Neural progenitor cell (in vitro differentiated cells): Measurements from ENCODE around the gene TRIM23. TPM values are rescaled to one million over a fixed set of nuclear protein-coding genes. Genes with fewer than 3 reads are reported as not detected.
A peak's percentile ranks its signal among the peaks of the same experiment; 100 is the strongest.

ENCODE experiments used
- DNase-seq: peaks from one replicate; pipeline ENCODE4 v3.0.0-alpha.2; 2016; ENCODE audit warnings: low spot score
- H2AFZ ChIP-seq: fragments of 200-600 bp; sonication (generic); replicated peaks from 2 replicates; pipeline ENCODE4 v1.6.1; 2016; ENCODE audit warnings: antibody characterized with exemption
- H3F3A ChIP-seq: fragments of 200-600 bp; sonication (generic); 2 replicates; pipeline ENCODE4 v1.6.1; 2016; ENCODE audit warnings: antibody characterized with exemption, low read depth
- H3K27ac ChIP-seq: fragments of 200-600 bp; sonication (generic); 2 replicates; pipeline ENCODE4 v1.5.1; 2016; ENCODE audit warnings: mild to moderate bottlenecking
- H3K27me3 ChIP-seq: fragments of 200-600 bp; sonication (generic); 2 replicates; pipeline ENCODE4 v1.6.1; 2016; ENCODE audit warnings: mild to moderate bottlenecking, moderate library complexity
- H3K36me3 ChIP-seq: fragments of 200-600 bp; sonication (generic); 2 replicates; pipeline ENCODE4 v1.5.1; 2016
- H3K4me1 ChIP-seq: fragments of 200-600 bp; sonication (generic); 2 replicates; pipeline ENCODE4 v1.6.1; 2016; ENCODE audit warnings: mixed run types
- H3K4me2 ChIP-seq: fragments of 200-600 bp; sonication (generic); 2 replicates; pipeline ENCODE4 v1.6.1; 2016
- H3K4me3 ChIP-seq: fragments of 200-600 bp; sonication (generic); 2 replicates; pipeline ENCODE4 v1.5.1; 2016
- H3K79me2 ChIP-seq: fragments of 200-600 bp; sonication (generic); 2 replicates; pipeline ENCODE4 v1.6.1; 2016; ENCODE audit warnings: low read depth
- H3K9ac ChIP-seq: fragments of 200-600 bp; sonication (generic); 2 replicates; pipeline ENCODE4 v1.6.1; 2016
- H3K9me3 ChIP-seq: fragments of 200-600 bp; sonication (generic); 2 replicates; pipeline ENCODE4 v1.5.1; 2016; ENCODE audit warnings: low read depth
- H4K20me1 ChIP-seq: fragments of 200-600 bp; sonication (generic); 2 replicates; pipeline ENCODE4 v1.6.1; 2016; ENCODE audit warnings: low read depth
- H3K27ac Mint-ChIP-seq: 3 replicates; pipeline ENCODE4 v1.8.0; 2021; ENCODE audit warnings: mixed read lengths
- H3K27me3 Mint-ChIP-seq: 2 replicates; pipeline ENCODE4 v1.8.0; 2022; ENCODE audit warnings: low read depth, mild to moderate bottlenecking, inconsistent platforms, moderate library complexity, mixed read lengths; ENCODE audit not compliant: insufficient read depth
- H3K36me3 Mint-ChIP-seq: 3 replicates; pipeline ENCODE4 v1.8.0; 2021; ENCODE audit warnings: mixed read lengths
- H3K4me1 Mint-ChIP-seq: 3 replicates; pipeline ENCODE4 v1.8.0; 2021; ENCODE audit warnings: mixed read lengths
- H3K4me3 Mint-ChIP-seq: 3 replicates; pipeline ENCODE4 v1.8.0; 2021; ENCODE audit warnings: mild to moderate bottlenecking, moderate library complexity, mixed read lengths
- H3K9me3 Mint-ChIP-seq: 3 replicates; pipeline ENCODE4 v1.8.0; 2020; ENCODE audit warnings: mixed read lengths
- EZH2 ChIP-seq: fragments of 200-600 bp; sonication (generic); IDR thresholded peaks from 2 replicates; pipeline ENCODE4 v1.6.1; 2017; ENCODE audit warnings: antibody characterized with exemption, mild to moderate bottlenecking, moderate library complexity
- EZH2phosphoT487 ChIP-seq: fragments of 200-600 bp; sonication (generic); IDR thresholded peaks from 2 replicates; pipeline ENCODE4 v1.6.1; 2017; ENCODE audit warnings: antibody characterized with exemption
- total RNA-seq: library from RNA; depleted of rRNA; stranded (reverse); fragments of >200 nt; gene quantifications from 2 replicates; pipeline ENCODE4 v1.2.3, GENCODE V29; 2015; ENCODE audit warnings: low replicate concordance
- TF ChIP-seq, protein P1 (sequence below): fragments of 200-600 bp; sonication (generic); IDR thresholded peaks from 2 replicates; pipeline ENCODE4 v1.5.1; 2017; ENCODE audit warnings: antibody characterized with exemption, mild to moderate bottlenecking

The TRIM23 gene
- total RNA-seq, 1 donor from 2014 or later, result 16.6 TPM

DNA sequence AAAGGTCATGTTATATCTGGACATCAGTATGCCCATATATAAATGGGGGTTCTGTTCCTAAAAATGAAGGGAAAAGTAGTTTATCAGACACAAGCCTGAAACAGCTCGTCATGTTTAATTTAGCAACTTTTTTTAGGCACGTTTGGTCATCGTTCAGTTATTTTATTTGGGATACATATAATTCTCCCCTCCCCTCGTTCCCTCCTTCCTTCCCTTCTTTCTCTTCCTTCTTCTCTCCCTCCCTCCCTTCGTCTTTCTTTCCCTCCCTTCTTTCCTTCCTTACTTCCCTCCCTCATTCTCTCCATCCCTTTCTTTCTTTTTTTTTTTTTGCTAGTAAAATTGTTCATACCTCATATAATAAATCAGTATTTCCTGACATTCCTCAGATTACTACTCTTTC lies 57.6 kb downstream of the TRIM23 start:
- no peak for DNase-seq
- H3K36me3 ChIP-seq, result peaks cover 4% of the 10 kb centered on the region
- H3K4me3 Mint-ChIP-seq, result no peak overlapping the region
- peaks cover 17% of the 10 kb centered on the region for H3K4me1 Mint-ChIP-seq
- peaks cover 61% of the 10 kb centered on the region for H3K79me2 ChIP-seq
- TF ChIP-seq EZH2phosphoT487, result no peak
- TF ChIP-seq EZH2, result no peak
- TF ChIP-seq, protein P1, sequence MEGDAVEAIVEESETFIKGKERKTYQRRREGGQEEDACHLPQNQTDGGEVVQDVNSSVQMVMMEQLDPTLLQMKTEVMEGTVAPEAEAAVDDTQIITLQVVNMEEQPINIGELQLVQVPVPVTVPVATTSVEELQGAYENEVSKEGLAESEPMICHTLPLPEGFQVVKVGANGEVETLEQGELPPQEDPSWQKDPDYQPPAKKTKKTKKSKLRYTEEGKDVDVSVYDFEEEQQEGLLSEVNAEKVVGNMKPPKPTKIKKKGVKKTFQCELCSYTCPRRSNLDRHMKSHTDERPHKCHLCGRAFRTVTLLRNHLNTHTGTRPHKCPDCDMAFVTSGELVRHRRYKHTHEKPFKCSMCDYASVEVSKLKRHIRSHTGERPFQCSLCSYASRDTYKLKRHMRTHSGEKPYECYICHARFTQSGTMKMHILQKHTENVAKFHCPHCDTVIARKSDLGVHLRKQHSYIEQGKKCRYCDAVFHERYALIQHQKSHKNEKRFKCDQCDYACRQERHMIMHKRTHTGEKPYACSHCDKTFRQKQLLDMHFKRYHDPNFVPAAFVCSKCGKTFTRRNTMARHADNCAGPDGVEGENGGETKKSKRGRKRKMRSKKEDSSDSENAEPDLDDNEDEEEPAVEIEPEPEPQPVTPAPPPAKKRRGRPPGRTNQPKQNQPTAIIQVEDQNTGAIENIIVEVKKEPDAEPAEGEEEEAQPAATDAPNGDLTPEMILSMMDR, result no peak
- no peak overlapping the region for H3K9ac ChIP-seq
- H3K9me3 ChIP-seq, result no peaks in the 10 kb centered on the region
- H3K27me3 Mint-ChIP-seq, result peaks cover 3% of the 10 kb centered on the region
- H3K27me3 ChIP-seq, result no peaks in the 10 kb centered on the region
- no peak overlapping the region for H3K4me3 ChIP-seq
- no peak overlapping the region for H3K27ac ChIP-seq
- H3F3A ChIP-seq, result peaks cover 6% of the 10 kb centered on the region
- no peak overlapping the region for H2AFZ ChIP-seq
- no peaks in the 10 kb centered on the region for H3K36me3 Mint-ChIP-seq
- no peak overlapping the region for H3K4me2 ChIP-seq
- H4K20me1 ChIP-seq, result no peaks in the 10 kb centered on the region
- no peak overlapping the region for H3K27ac Mint-ChIP-seq
- H3K9me3 Mint-ChIP-seq, result no peaks in the 10 kb centered on the region
- H3K4me1 ChIP-seq, result peaks cover 18% of the 10 kb centered on the region

DNA sequence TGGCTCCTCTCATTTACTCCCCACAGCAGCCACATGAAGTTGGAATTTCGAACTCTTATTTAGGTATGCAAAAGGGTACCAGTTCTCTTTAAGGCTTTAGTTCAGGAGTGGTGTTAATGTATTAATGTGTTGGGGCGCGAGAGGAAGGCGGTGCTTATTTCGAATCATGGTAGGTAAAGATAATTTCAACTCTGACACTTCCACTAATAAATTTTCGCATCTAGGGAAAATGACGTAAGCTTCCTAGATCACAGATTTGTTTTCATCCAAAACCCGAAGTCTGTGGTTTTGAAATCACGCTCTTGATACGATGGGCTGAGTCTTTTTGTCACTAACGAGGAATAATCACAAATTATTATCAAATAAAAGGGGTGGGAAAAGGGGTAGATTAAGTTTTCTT lies 60.4 kb downstream of the TRIM23 start:
- H3K4me1 Mint-ChIP-seq, result peaks cover 22% of the 10 kb centered on the region
- H3F3A ChIP-seq, result peaks cover 6% of the 10 kb centered on the region
- H3K4me2 ChIP-seq, result peak overlapping the region; percentile 88
- peak overlapping the region; percentile 96 for H2AFZ ChIP-seq
- H3K9me3 ChIP-seq, result no peaks in the 10 kb centered on the region
- peaks cover 13% of the 10 kb centered on the region for H3K36me3 ChIP-seq
- H3K4me3 ChIP-seq, result peak overlapping the region; percentile 89
- no peaks in the 10 kb centered on the region for H4K20me1 ChIP-seq
- DNase-seq, result no peak
- peaks cover 3% of the 10 kb centered on the region for H3K27me3 Mint-ChIP-seq
- H3K9me3 Mint-ChIP-seq, result no peaks in the 10 kb centered on the region
- H3K4me1 ChIP-seq, result peaks cover 23% of the 10 kb centered on the region
- H3K27me3 ChIP-seq, result no peaks in the 10 kb centered on the region
- H3K36me3 Mint-ChIP-seq, result no peaks in the 10 kb centered on the region
- H3K27ac ChIP-seq, result peak overlapping the region; percentile 97
- peaks cover 86% of the 10 kb centered on the region for H3K79me2 ChIP-seq
- peak overlapping the region; percentile 98 for H3K4me3 Mint-ChIP-seq
- TF ChIP-seq, protein P1, result no peak
- TF ChIP-seq EZH2 (no peak), EZH2phosphoT487 (no peak)
- peak overlapping the region; percentile 95 for H3K9ac ChIP-seq
- H3K27ac Mint-ChIP-seq, result peak overlapping the region; percentile 46

DNA sequence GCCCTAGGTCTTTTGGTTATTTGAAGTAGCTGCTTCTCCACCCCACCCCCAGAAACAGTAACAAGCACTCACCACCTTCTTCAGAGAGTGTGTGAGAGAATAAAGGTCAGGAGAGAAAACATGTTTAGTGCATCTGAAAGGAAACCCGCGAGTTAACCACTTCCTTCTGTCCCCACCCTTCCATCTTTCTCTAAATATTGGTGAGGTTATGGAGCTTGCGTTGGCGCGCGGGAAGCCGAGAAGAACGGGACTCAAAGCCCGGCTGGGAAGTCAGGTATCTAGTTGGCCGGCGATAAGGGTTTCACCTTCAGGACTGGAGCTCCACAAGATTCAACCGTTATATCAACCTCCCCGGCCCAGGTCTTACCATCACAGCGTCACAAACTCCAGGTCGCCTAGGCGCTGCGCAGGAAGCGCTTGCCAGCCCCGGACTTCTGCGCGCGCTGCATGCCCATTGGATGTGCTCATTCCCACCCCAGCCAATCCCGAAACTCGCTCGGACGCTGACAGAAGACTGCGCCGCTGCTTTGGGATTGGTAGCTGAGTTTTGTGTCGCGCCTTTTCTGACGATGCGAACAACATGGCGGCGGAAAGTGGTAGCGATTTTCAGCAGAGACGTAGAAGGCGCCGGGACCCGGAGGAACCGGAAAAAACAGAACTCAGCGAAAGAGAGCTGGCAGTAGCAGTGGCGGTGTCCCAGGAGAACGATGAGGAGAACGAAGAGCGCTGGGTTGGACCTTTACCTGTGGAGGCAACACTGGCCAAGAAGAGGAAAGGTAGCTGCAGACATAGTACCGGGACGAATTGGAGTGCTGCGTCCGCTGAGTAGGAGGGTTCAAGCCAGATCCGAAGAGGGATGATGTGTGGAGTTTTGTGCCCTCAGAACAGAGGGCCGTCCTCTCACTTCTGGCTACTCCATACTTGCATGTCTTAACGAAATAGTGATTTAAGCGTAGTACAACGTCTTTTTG lies 61.1 kb downstream of the TRIM23 start, which contains the start of the genes CENPK and PPWD1:
CENPK (minus strand) TSS at position 438 of the 971 bp plus-strand sequence. CDS start 8,261 bp downstream, outside the sequence.
PPWD1 (plus strand) TSS at position 566 of the 971 bp plus-strand sequence; CDS start at position 581, 15 bp downstream.
- peak within 1 kb of the TSS; percentile 98 for H3K4me3 Mint-ChIP-seq
- peak within 1 kb of the TSS; percentile 99 for H3K27ac Mint-ChIP-seq
- peaks cover 23% of the 10 kb centered on the region for H3K4me1 ChIP-seq
- TF ChIP-seq, protein P1, result no peak
- no peaks in the 10 kb centered on the region for H3K36me3 Mint-ChIP-seq
- H3K9ac ChIP-seq, result peak within 1 kb of the TSS; percentile 95
- H3K36me3 ChIP-seq, result peaks cover 13% of the 10 kb centered on the region
- H3F3A ChIP-seq, result peaks cover 6% of the 10 kb centered on the region
- no peaks in the 10 kb centered on the region for H3K27me3 ChIP-seq
- H4K20me1 ChIP-seq, result no peaks in the 10 kb centered on the region
- DNase-seq, result peak; percentile 98
- H2AFZ ChIP-seq, result peak within 1 kb of the TSS; percentile 97
- peaks cover 3% of the 10 kb centered on the region for H3K27me3 Mint-ChIP-seq
- peak within 1 kb of the TSS; percentile 98 for H3K4me2 ChIP-seq
- H3K27ac ChIP-seq, result peak within 1 kb of the TSS; percentile 97
- peak within 1 kb of the TSS; percentile 89 for H3K4me3 ChIP-seq
- H3K79me2 ChIP-seq, result peaks cover 94% of the 10 kb centered on the region
- H3K9me3 ChIP-seq, result no peaks in the 10 kb centered on the region
- H3K9me3 Mint-ChIP-seq, result no peaks in the 10 kb centered on the region
- H3K4me1 Mint-ChIP-seq, result peaks cover 22% of the 10 kb centered on the region
